HEK293 (cell line): ENCODE results near the gene HMCN2.

Source experiments
- CTCF ChIA-PET: fragments of 350-600 bp; formaldehyde crosslinking; extraction: SDS; loops from one replicate; lab custom pipeline; 2021; ENCODE audit warnings: antibody characterized with exemption; lab: Yijun Ruan, JAX
- POLR2A ChIA-PET: fragments of 300-600 bp; formaldehyde crosslinking; extraction: SDS; loops from one replicate; lab custom pipeline; 2020; ENCODE audit warnings: antibody characterized with exemption, inconsistent platforms; lab: Yijun Ruan, JAX
- H3K27ac ChIP-seq: fragments of 200-500 bp; sonication (Bioruptor generic); 2 replicates; pipeline ENCODE4 v1.5.1; 2014; ENCODE audit warnings: low read depth, low read length, control low read depth, inconsistent platforms; ENCODE audit errors: extremely low read depth
- H3K36me3 ChIP-seq, 2 experiments: fragments of 200-500 bp in 1 of 2; sonication (Bioruptor generic) in 1 of 2; 1 replicate in 1 of 2; 2 replicates in 1 of 2; pipeline ENCODE4 v1.5.1; 2014 to 2017; ENCODE audit warnings: inconsistent platforms in 2 of 2, low read length in 2 of 2; ENCODE audit not compliant: control insufficient read depth in 2 of 2, insufficient read depth in 1 of 2
- H3K4me1 ChIP-seq: fragments of 200-500 bp; sonication (Bioruptor generic); 2 replicates; pipeline ENCODE4 v1.5.1; 2014; ENCODE audit warnings: mild to moderate bottlenecking, low read length, inconsistent platforms; ENCODE audit not compliant: control insufficient read depth, insufficient read depth
- H3K4me3 ChIP-seq: 2 replicates; pipeline ENCODE4 v1.5.1; 2011; ENCODE audit warnings: low read depth, mild to moderate bottlenecking, control low read depth, low read length, moderate library complexity
- H3K9me3 ChIP-seq: fragments of 200-500 bp; sonication (Bioruptor generic); 2 replicates; pipeline ENCODE4 v1.5.1; 2014; ENCODE audit warnings: low read depth, low read length, inconsistent platforms; ENCODE audit not compliant: control insufficient read depth, insufficient read depth
- FEZF1 ChIP-seq: fragments of 450-650 bp; formaldehyde crosslinking; IDR thresholded peaks from 2 replicates; pipeline ENCODE4 v1.5.1; 2016; ENCODE audit warnings: missing biosample characterization, missing genetic modification characterization
- GLI4 ChIP-seq: fragments of 450-650 bp; formaldehyde crosslinking; IDR thresholded peaks from 2 replicates; pipeline ENCODE4 v1.5.1; 2016; ENCODE audit warnings: missing biosample characterization, missing genetic modification characterization
- GLIS1 ChIP-seq: fragments of 450-650 bp; formaldehyde crosslinking; IDR thresholded peaks from 2 replicates; pipeline ENCODE4 v1.5.1; 2016; ENCODE audit warnings: missing biosample characterization, missing genetic modification characterization
- HOXC10 ChIP-seq: sonication (generic); formaldehyde crosslinking; IDR thresholded peaks from 2 replicates; pipeline ENCODE4 v1.8.1; 2023; ENCODE audit warnings: mild to moderate bottlenecking, missing genetic modification reagents
- KLF7 ChIP-seq: fragments of 450-650 bp; formaldehyde crosslinking; IDR thresholded peaks from 2 replicates; pipeline ENCODE4 v1.5.1; 2016; ENCODE audit warnings: missing biosample characterization, missing genetic modification characterization, borderline replicate concordance
- KLF9 ChIP-seq: fragments of 450-650 bp; formaldehyde crosslinking; IDR thresholded peaks from 2 replicates; pipeline ENCODE4 v1.5.1; 2016; ENCODE audit warnings: missing biosample characterization, missing genetic modification characterization, low read depth
- MEIS1 ChIP-seq: sonication (generic); formaldehyde crosslinking; IDR thresholded peaks from 2 replicates; pipeline ENCODE4 v1.8.1; 2022; ENCODE audit warnings: missing genetic modification reagents, mild to moderate bottlenecking, borderline replicate concordance
- WT1 ChIP-seq: fragments of 450-650 bp; formaldehyde crosslinking; IDR thresholded peaks from 2 replicates; pipeline ENCODE4 v1.5.1; 2016; ENCODE audit warnings: missing biosample characterization, missing genetic modification characterization
- ZBTB20 ChIP-seq: fragments of 450-650 bp; formaldehyde crosslinking; IDR thresholded peaks from 2 replicates; pipeline ENCODE4 v1.5.1; 2016; ENCODE audit warnings: missing biosample characterization, missing genetic modification characterization
- ZBTB21 ChIP-seq: fragments of 450-650 bp; formaldehyde crosslinking; IDR thresholded peaks from 2 replicates; pipeline ENCODE4 v1.5.1; 2017; ENCODE audit warnings: missing biosample characterization, missing genetic modification characterization
- ZNF112 ChIP-seq: fragments of 450-650 bp; formaldehyde crosslinking; IDR thresholded peaks from 2 replicates; pipeline ENCODE4 v1.5.0; 2017; ENCODE audit warnings: missing biosample characterization, missing genetic modification characterization
- ZNF16 ChIP-seq: fragments of 450-650 bp; formaldehyde crosslinking; IDR thresholded peaks from 2 replicates; pipeline ENCODE4 v1.5.1; 2016; ENCODE audit warnings: low read depth, missing biosample characterization, missing genetic modification characterization
- ZNF169 ChIP-seq: fragments of 450-650 bp; formaldehyde crosslinking; IDR thresholded peaks from 2 replicates; pipeline ENCODE4 v1.5.1; 2016; ENCODE audit warnings: missing biosample characterization, missing genetic modification characterization
- ZNF248 ChIP-seq: fragments of 450-650 bp; formaldehyde crosslinking; IDR thresholded peaks from 2 replicates; pipeline ENCODE4 v1.5.1; 2017; ENCODE audit warnings: missing biosample characterization, missing genetic modification characterization
- ZNF423 ChIP-seq: fragments of 450-650 bp; formaldehyde crosslinking; IDR thresholded peaks from 2 replicates; pipeline ENCODE4 v1.5.1; 2016; ENCODE audit warnings: missing biosample characterization, missing genetic modification characterization
- ZNF544 ChIP-seq: fragments of 450-650 bp; formaldehyde crosslinking; IDR thresholded peaks from 2 replicates; pipeline ENCODE4 v1.5.0; 2017; ENCODE audit warnings: missing biosample characterization, missing genetic modification characterization
- ZNF555 ChIP-seq: fragments of 450-650 bp; formaldehyde crosslinking; conservative IDR thresholded peaks from 2 replicates; pipeline ENCODE4 v1.5.1; 2017; ENCODE audit warnings: missing biosample characterization, mild to moderate bottlenecking, missing genetic modification characterization, inconsistent platforms
- ZNF596 ChIP-seq: fragments of 450-650 bp; IDR thresholded peaks from 2 replicates; pipeline ENCODE4 v1.5.0; 2018; ENCODE audit warnings: missing biosample characterization, mild to moderate bottlenecking, missing genetic modification characterization, moderate library complexity
- ZNF623 ChIP-seq: fragments of 450-650 bp; formaldehyde crosslinking; IDR thresholded peaks from 2 replicates; pipeline ENCODE4 v1.5.1; 2016; ENCODE audit warnings: missing biosample characterization, missing genetic modification characterization
- ZNF626 ChIP-seq: fragments of 450-650 bp; sonication (Bioruptor Pico); formaldehyde crosslinking; IDR thresholded peaks from 2 replicates; pipeline ENCODE4 v1.5.1; 2018; ENCODE audit warnings: missing biosample characterization, missing genetic modification characterization, inconsistent platforms
- ZNF777 ChIP-seq: fragments of 450-650 bp; formaldehyde crosslinking; IDR thresholded peaks from 2 replicates; pipeline ENCODE4 v1.5.1; 2017; ENCODE audit warnings: missing biosample characterization, missing genetic modification characterization, borderline replicate concordance
- ZSCAN16 ChIP-seq: fragments of 450-650 bp; formaldehyde crosslinking; IDR thresholded peaks from 2 replicates; pipeline ENCODE4 v1.5.1; 2016; ENCODE audit warnings: missing biosample characterization, missing genetic modification characterization
- TF ChIP-seq, protein P1 (sequence below): fragments of 450-650 bp; formaldehyde crosslinking; IDR thresholded peaks from 2 replicates; pipeline ENCODE4 v1.5.1; 2016; ENCODE audit warnings: missing biosample characterization, missing genetic modification characterization
- TF ChIP-seq, protein P2 (sequence below): IDR thresholded peaks from 2 replicates; pipeline ENCODE4 v1.6.1; 2011; ENCODE audit warnings: mild to moderate bottlenecking, low read depth, low read length, borderline replicate concordance
- TF ChIP-seq, protein P3 (sequence below): fragments of 450-650 bp; formaldehyde crosslinking; IDR thresholded peaks from 2 replicates; pipeline ENCODE4 v1.5.1; 2017; ENCODE audit warnings: missing biosample characterization, mild to moderate bottlenecking, missing genetic modification characterization, moderate library complexity
- TF ChIP-seq, protein P4 (sequence below): fragments of 450-650 bp; formaldehyde crosslinking; IDR thresholded peaks from 2 replicates; pipeline ENCODE4 v1.5.1; 2016; ENCODE audit warnings: missing biosample characterization, missing genetic modification characterization
- TF ChIP-seq, protein P5 (sequence below): fragments of 450-650 bp; formaldehyde crosslinking; IDR thresholded peaks from 2 replicates; pipeline ENCODE4 v1.5.1; 2016; ENCODE audit warnings: missing biosample characterization, missing genetic modification characterization, low read depth

HMCN2 gene

DNA sequence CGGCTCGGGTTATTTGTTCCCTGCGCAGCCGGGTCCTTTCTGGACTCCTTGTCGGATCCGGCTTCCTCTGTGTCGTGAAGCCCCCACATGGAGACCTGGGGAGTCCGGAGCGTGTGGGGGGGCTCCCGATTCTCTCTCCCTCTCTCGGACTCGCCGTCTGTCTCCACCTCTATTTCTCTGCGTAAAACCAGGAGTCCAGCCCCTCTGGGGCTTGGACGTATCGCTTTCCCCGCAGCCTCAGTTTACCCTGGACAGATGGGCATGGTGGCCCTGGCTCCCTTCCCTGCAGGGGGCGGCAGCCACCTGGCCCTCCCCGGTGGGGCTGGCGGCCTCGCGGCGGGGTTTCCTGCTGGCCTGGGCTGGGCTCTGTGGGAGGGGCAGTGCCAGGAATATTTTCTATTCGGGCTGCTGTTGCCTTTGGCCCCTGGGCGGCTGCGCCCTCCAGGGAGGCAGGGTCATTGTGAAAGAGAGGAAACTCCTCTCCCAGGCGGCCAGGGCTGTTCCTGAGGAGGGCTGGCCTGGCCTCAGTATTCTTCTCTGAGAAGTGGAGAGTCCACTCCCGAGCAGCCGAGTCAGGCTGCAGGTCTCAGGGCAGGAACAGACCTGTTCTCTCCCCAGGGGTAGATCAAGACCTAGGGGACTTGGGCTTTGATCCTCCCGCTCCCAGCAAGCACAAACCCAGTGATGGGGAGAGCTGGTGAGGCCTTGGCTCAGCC is 179.9 kb downstream of the HMCN2 start (continued):
- TF ChIP-seq GLI4 (tag by site-specific recombination) (no peak), ZNF16 (tag by site-specific recombination) (no peak), ZNF777 (no peak), FEZF1 (tag by site-specific recombination) (peak; percentile 29; the same call in 1 of the 2 replicates), ZBTB20 (tag by site-specific recombination) (no peak), ZNF112 (tag by site-specific recombination) (no peak), WT1 (tag by site-specific recombination) (peak; percentile 69), HOXC10 (CRISPR knock-in tag) (no peak), ZNF623 (tag by site-specific recombination) (no peak), GLIS1 (tag by site-specific recombination) (peak; percentile 97), KLF7 (tag by site-specific recombination) (no peak), ZNF169 (tag by site-specific recombination) (no peak), MEIS1 (CRISPR knock-in tag) (no peak), KLF9 (tag by site-specific recombination) (peak; percentile 27), ZNF423 (tag by site-specific recombination) (peak; percentile 80)
- TF ChIP-seq, protein P1, sequence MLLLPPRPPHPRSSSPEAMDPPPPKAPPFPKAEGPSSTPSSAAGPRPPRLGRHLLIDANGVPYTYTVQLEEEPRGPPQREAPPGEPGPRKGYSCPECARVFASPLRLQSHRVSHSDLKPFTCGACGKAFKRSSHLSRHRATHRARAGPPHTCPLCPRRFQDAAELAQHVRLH (tag by site-specific recombination) = no peak
- TF ChIP-seq, protein P2, sequence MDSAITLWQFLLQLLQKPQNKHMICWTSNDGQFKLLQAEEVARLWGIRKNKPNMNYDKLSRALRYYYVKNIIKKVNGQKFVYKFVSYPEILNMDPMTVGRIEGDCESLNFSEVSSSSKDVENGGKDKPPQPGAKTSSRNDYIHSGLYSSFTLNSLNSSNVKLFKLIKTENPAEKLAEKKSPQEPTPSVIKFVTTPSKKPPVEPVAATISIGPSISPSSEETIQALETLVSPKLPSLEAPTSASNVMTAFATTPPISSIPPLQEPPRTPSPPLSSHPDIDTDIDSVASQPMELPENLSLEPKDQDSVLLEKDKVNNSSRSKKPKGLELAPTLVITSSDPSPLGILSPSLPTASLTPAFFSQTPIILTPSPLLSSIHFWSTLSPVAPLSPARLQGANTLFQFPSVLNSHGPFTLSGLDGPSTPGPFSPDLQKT = no peak
- TF ChIP-seq, protein P3, sequence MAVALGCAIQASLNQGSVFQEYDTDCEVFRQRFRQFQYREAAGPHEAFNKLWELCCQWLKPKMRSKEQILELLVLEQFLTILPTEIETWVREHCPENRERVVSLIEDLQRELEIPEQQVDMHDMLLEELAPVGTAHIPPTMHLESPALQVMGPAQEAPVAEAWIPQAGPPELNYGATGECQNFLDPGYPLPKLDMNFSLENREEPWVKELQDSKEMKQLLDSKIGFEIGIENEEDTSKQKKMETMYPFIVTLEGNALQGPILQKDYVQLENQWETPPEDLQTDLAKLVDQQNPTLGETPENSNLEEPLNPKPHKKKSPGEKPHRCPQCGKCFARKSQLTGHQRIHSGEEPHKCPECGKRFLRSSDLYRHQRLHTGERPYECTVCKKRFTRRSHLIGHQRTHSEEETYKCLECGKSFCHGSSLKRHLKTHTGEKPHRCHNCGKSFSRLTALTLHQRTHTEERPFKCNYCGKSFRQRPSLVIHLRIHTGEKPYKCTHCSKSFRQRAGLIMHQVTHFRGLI (tag by site-specific recombination) = peak; percentile 90
- TF ChIP-seq, protein P4, sequence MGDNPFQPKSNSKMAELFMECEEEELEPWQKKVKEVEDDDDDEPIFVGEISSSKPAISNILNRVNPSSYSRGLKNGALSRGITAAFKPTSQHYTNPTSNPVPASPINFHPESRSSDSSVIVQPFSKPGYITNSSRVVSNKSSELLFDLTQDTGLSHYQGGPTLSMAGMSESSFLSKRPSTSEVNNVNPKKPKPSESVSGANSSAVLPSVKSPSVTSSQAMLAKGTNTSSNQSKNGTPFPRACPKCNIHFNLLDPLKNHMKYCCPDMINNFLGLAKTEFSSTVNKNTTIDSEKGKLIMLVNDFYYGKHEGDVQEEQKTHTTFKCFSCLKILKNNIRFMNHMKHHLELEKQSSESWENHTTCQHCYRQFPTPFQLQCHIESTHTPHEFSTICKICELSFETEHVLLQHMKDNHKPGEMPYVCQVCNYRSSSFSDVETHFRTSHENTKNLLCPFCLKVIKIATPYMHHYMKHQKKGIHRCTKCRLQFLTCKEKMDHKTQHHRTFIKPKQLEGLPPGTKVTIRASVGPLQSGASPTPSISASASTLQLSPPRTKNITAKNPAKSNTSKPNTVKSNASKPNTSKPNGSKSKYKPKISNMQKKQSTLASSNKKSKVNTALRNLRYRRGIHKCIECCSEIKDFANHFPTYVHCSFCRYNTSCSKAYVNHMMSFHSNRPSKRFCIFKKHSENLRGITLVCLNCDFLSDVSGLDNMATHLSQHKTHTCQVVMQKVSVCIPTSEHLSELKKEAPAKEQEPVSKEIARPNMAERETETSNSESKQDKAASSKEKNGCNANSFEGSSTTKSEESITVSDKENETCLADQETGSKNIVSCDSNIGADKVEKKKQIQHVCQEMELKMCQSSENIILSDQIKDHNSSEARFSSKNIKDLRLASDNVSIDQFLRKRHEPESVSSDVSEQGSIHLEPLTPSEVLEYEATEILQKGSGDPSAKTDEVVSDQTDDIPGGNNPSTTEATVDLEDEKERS = no peak

DNA sequence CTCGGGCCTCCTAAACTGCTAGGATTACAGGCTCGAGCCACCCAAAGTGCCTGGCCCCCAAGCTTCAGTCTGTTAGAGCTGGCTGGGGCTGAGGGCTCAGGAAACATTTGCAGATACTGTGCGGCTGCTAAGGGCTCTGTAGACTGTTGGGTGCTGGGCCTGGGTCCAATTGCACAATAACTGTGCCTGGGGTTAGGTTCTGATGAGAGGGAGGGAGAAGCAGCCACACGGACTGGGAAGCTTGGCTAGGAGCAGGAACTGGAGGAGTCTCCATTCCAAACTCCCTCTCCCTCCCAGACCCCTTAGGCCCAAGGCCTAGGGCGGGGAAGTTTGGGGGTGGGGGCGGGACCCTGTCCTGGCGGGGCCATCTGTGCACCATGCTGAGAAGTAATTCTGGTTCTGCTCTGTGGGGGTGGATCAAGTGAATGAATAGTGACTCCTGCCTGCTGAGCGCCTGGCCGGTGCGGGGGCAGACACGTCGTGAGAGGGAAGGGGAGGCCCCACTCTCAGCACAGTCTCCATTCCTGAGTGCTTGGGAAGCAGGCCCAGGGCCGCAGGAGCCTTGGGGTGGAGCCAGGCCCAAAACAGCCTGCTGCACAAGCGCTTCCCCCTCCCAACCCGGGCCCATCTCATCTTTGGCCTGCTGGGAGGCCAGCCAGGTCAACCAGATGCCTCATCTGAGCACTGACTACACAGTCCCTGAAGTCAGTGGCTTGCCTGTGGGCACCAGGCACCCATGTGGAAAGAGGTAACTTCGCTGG is 180.7 kb downstream of the HMCN2 start:
- POLR2A ChIA-PET = interaction anchor here (0.6 to 1.1 kb wide), 4 partner anchors 24 to 382 kb away, joined by 5 to 6 read pairs (median 5); partner anchors contain the start of gene EXOSC2
- CTCF ChIA-PET = interaction anchor here (0.6 to 4.6 kb wide), 7 partner anchors 9 to 552 kb away, joined by 3 to 21 read pairs (median 4); no protein-coding TSS in a partner anchor
- H3K27ac ChIP-seq = peak overlapping the region; percentile 57; the same call in 1 of the 2 replicates
- H3K4me1 ChIP-seq = peaks cover 5% of the 10 kb centered on the region
- H3K9me3 ChIP-seq = no peaks in the 10 kb centered on the region
- no peak overlapping the region for H3K4me3 ChIP-seq
- no peaks in the 10 kb centered on the region for H3K36me3 ChIP-seq
- TF ChIP-seq, protein P5, sequence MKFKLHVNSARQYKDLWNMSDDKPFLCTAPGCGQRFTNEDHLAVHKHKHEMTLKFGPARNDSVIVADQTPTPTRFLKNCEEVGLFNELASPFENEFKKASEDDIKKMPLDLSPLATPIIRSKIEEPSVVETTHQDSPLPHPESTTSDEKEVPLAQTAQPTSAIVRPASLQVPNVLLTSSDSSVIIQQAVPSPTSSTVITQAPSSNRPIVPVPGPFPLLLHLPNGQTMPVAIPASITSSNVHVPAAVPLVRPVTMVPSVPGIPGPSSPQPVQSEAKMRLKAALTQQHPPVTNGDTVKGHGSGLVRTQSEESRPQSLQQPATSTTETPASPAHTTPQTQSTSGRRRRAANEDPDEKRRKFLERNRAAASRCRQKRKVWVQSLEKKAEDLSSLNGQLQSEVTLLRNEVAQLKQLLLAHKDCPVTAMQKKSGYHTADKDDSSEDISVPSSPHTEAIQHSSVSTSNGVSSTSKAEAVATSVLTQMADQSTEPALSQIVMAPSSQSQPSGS (tag by site-specific recombination) = no peak
- TF ChIP-seq ZBTB21 (tag by site-specific recombination) (no peak), ZNF248 (no peak), ZNF544 (no peak), ZNF626 (tag by site-specific recombination) (no peak), ZNF596 (tag by site-specific recombination) (no peak), ZNF555 (tag by site-specific recombination) (no peak), ZSCAN16 (tag by site-specific recombination) (peak; percentile 70), ZNF16 (tag by site-specific recombination) (no peak)
- TF ChIP-seq, protein P3 (tag by site-specific recombination) = no peak
